HG02610 (cell line): ENCODE data around the gene OLFM2.

ENCODE experiments used
- ATAC-seq: cut with Tn5 transposase; IDR thresholded peaks from one replicate; pipeline ENCODE4 v1.9.1; 2021; ENCODE audit warnings: mild to moderate bottlenecking, moderate library complexity; ENCODE audit not compliant: unreplicated experiment

OLFM2 gene

DNA sequence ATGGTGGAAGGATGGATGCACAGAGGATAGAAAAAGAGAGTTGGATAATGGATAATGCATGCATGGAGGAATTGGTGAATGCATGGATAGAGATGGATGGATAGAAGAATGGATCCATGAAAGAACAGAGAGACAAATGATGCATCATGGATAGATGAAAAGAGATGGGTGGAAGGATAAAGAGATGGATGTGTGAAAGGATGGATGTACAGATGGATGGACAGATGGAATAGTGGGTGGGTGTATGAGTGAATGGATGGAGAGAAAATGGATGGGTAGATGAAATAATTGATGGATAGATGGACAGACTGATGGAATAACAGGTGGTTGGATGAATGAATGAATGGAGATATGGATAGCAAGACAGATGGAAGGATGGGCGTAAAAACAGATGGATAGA lies 25.7 kb downstream of the OLFM2 start:
- ATAC-seq, result no peak

DNA sequence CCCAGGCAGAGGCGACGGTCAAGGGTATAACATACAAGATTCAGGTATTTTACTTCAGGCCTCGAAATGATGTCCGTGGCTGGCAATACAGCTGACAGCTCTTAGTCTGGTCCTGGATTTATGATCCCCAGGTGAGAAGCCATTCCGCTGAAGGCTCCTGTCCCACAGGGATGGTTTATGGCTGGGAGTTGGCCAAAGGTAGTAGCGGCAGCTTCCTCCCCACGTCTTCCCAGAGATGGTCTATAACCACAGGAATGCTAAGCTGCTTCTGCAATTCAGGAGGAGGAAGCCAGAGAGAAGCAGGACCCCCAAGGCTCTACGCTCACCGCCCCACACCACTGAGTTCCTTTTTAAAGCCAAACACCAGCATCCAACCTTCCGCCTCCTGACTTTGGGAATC lies 27.1 kb downstream of the OLFM2 start:
- ATAC-seq, result no peak

DNA sequence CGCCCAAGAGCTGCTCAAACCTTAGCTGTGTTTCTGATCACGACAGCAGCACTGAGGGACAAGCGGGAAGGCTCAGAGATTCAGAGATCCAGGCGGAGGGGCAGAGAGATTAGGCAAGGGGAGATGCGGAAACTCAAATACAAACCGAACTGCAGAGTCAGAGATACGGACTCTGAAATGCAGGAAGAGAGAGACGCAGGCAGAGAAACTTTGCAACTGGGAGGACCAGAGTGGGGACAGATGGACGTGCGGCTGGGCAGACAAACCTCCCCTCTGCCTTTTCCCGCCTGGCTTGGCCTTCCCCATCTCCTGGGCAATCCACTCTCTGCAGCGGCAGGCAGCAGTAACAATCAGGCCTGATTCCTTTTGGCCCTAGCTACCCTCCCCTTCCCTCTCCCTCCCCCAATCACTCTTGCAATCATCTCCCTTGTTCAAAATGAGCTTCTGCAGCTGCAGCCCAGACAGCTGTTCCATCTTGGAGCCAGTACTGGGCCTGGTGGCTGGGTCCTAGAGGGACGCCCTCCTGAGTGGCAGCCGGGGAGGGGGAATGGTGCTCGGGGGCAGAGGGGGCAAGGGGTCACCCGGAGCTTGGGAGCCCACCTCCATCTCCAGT lies 29.7 kb downstream of the OLFM2 start:
- ATAC-seq, result no peak

DNA sequence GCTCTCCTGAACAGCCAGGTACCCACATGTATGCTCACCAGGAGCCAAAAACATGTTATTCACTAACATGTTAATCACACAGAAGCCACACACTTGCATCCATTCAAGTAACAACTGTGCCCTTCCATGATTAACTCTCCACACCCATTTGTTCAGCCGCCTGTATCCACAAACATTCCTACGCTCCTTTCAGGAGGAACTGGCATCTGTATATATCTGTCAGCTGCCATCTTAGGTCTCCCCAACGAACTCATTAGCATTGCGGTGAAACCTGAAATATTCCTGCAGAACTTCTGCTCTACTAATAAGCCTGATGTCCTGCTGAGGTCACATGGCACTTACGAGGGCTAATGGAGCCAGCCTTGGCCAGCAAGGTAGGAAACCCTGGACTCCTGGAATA lies 33.0 kb downstream of the OLFM2 start:
- no peak for ATAC-seq

DNA sequence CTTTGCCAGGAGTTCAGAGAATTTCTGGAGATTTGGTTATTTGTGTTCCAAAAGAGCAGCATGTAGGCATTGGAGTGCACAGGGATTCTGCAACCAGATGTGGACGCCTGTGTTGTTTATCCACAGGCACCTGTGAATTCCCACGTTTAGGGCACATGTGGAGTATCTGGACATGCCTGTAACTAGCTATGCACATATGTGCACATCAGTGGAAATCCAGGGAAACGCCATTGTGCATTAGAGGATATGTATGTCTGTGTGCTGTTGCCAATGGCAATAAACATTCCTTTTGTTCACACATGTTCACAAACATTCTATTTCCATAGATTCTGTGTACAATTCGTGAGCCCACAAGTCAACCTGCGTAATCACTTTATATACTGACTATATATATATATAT lies 34.7 kb downstream of the OLFM2 start:
- ATAC-seq, result no peak

DNA sequence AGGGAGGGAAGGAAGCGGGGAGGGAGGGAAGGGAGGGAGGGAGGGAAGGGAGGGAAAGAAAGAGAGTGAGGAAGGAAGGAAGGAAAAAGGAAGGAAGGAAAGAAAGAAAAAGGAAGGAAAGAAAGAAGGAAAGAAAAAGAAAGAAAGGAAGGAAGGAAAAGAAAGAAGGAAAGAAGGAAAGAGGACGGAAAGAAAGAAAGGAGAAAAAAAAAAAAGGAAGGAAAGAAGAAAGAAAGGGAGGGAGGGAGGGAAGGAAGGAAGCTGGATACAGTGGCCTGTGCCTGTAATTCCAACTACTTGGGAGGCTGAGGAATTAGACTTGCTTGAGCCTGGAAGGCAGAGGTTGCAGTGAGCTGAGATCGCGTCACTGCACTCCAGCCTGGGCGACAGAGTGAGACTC lies 35.3 kb downstream of the OLFM2 start:
- no peak for ATAC-seq

DNA sequence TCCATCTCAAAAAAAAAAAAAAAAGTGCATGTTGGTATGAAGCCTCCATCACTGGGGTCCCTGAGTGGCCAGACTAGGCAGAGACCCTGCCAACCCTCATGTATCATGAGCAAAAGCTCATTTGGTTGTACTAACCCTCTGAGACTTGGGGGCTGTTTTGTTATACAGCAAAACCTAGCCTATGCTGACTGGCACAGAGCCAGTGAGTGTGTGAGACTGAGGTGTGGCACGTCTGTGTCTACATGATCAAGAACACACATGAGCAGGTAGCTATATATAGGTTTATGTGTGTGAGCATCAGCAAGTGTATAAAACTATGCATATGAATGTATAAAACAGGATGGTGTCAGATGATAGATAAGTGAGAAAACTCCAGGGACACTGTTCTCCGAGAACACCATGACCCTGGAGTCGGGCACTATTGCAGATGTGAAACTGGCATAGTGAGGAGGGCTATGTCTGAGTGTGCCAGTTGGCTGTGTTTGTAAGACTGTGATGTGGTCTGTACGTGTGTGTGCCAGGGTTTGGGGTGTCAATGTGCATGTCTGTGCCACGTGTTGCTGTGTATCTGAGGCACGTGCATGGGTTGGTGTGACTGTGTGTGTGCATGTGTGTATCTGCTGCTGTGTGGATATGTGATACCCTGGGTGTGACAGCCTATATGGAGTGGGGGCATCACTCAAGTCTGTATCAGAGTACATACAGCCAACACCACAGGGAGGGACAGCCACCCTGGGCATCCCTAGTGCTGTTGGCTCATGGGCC lies 44.5 kb downstream of the OLFM2 start:
- no peak for ATAC-seq

DNA sequence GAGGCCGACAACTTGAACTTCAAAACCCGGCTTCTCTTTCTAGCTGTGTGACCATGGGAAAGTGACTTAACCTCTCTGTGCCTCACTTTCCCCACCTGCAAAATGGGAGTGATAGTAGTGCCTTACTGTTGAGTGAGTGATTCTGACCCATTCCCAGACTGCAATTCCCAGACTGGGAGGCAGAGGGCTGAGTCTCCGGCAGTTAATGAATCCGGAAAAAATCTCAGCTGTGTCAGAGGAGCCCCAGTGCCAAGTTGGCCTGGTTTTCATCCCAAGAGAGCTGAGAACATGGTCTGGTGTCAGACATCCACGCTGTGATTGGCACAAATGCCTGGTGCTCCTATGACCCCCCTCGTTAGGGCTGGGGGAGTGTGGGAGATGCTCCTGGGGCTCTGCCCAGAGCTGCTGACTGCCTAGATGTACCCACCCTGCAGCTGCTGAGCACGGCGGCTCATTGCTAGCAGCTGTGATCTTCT lies 51.2 kb downstream of the OLFM2 start:
- ATAC-seq, result no peak

DNA sequence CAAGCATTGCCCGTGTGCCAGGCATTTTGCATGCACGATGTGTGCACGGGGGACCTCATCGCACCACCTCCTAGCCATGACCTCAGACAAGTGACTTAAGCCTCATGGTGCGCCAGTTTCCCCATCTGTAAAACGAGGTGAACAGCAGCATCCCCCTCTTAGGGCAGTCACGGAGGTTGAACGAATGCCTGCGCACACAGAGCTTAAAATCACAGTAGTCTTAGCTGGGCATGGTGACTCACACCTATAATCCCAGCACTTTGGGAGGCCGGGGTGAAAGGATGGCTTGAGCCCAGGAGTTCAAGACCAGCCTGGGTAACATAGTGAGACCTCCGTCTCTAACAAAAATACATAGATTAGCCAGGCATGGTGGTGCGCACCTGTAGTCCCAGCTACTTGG lies 52.6 kb downstream of the OLFM2 start:
- no peak for ATAC-seq

DNA sequence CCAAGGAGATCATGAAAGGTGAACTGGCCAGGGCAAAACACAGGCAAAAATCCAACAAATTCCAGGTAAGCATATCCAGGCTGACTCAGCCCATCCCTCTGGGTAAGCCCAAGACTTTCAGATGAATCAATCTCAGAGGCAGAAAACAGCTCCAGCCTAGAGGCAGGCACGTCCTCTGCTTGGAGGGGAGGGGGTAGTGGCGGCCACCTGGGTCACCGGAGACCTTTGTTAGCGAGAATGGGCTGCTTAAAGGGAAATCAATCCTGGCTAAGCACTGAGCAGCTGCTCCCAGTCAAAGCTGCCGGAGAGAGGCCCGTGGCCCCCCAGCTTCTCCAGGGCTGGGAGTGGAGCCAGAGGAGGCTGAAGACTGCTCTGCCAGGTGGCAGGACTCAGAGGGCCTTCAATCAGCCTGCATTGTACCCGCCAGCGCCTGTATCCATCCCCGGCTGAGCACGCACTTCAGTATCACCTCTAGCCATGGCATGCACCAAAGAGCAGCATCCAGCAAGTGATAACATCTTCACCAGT lies 53.0 kb downstream of the OLFM2 start:
- ATAC-seq, result no peak

DNA sequence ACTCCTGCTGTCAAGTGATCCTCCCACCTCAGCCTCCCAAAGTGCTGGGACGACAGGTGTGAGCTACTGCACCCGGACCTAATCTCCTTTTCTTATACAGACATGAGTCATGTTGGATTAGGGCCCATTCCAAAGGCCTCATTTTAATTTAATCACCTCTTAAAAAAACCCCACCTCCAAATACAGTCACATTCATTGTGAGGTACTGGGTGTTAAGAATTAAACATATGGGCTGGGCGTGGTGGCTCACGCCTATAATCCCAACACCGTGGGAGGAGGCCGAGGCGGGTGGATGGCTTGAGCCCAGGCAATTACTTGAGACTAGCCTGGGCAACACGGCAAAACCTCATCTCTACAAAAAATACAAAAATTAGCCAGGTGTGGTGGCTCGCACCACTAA lies 54.6 kb downstream of the OLFM2 start:
- no peak for ATAC-seq

DNA sequence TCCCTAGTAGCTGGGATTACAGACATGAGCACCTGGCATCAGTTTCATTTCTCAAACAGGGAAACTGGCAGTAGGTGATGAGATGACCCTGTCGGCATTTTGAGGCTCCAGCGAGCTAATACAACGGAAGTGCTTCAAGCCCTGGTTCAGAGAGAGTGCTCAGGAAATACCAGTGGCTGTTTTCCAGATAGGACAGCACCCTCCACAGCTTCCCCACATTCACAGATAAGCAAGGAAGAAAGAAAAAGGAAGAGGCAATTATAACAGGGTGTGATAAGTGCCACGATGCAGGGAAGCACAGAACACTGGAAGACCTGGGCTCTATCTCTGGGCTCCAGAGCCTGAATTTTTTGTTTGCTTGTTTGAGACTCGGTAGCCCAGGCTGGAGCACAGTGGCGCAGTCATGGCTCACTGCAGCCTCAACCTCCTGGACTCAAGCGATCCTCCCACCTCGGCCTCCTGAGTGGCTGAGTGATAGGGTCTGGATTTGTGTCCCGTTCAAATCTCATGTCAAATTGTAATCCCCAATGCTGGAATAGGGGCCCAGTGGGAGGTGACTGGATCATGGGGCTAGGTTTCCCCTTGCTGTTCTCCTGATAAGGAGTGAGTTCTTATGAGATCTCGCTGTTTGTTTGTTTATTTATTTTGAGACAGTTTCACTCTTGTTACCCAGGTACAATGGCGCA lies 57.7 kb downstream of the OLFM2 start:
- no peak for ATAC-seq

DNA sequence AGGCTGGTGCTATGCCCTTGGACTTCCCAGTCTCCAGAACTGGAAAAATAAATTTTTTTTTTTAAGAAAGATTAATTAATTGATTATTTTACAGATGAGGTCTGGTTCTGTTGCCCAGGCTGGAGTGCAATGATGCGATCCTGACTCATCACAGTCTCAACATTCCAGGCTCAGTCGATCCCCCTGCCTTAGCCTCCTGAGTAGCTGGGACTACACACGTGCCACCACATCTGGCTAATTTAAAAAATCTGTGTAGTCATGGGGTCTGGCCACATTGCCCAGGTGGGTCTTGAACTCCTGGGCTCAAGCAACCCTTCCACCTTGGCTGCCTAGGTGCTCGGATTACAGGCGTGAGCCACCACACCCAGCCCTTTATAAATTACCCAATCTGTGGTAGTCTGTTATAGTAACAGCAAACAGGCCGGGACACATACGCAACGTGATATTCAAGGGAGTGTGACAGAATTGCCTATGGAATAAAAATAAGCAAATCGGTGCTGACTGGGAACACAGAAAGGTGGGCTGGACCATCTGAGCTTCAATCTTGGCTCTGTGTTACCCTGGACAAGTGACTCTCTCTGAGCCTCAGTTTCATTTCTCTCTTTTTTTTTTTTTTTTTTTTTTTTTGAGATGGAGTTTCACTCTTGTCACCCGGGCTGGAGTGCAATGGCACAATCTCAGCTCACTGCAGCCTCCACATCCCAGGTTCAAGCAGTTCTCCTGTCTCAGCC lies 58.4 kb downstream of the OLFM2 start:
- no peak for ATAC-seq

DNA sequence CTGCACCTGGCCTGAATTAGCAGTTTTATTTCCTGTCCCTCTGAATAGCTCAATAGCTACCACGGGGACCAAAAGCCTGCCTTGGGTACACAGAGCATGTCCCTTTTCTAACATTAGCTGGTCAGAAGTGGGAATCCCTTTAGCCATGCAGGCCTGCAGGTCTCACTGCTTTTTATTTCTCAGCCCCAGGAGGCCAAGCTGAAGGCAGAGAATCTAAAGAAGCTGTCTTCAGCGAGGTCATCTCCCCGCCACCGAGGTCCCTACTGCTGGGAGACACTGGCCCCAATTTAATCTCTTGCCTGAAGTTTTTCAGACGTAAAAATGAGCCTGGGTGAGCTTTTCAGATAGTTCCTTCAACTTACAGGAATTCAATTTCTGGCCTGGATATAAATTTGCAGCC lies 60.5 kb downstream of the OLFM2 start:
- ATAC-seq, result no peak

DNA sequence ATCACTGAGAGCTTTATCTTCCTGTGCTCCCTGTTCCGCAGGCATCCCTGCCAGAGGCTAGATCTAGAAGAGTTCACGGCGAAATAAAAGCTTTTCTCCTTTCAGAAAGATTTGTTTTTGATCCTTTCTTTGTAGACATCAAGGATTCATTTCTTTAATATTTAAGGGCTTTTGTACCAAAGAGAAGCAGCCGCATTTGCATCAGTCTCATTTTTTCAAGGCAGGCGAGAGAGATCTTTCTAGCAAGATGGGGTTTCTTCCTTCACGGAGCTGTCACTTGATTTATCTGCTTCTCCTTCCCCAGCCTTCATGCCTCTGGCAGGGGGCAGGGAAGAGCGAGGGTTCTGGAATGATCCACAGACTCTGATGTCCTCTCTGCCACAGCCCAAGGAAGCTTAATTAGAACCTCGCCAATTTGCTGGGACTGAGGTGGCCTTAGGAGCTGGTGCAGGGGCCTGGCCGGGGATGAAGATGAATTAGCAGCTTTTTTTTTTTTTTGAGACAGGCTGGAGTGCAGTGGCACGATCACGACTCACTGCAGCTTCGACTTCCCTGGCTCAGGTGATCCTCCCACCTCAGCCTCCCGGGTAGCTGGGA lies 61.2 kb downstream of the OLFM2 start:
- ATAC-seq, result no peak

DNA sequence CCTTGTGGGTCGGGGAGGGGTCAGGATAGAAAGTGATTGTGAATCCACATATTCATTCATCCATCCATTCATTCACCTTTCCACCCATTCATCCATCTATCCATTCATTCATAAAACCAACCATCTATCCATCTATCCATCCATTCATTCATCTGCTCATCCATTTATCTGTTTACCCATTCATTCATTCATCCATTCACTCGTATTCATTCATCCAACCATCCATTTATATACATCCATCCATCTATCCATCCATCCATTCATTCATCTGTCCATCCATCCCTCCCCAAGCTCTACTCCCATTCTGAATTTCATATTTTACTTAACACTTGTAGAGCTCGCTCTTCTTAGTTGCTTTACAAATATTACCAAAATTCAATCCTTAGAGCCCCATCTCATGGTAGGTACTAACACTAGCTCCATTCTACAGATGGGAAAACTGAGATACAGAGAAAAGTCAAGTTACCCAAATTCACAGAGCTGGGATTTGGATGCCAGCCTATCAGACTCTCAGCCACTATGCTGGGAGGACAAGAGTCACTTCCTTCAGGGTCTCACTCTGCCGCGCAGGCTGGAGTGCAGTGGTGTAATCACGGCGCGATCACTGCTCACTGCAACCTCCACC lies 63.6 kb downstream of the OLFM2 start:
- no peak for ATAC-seq

DNA sequence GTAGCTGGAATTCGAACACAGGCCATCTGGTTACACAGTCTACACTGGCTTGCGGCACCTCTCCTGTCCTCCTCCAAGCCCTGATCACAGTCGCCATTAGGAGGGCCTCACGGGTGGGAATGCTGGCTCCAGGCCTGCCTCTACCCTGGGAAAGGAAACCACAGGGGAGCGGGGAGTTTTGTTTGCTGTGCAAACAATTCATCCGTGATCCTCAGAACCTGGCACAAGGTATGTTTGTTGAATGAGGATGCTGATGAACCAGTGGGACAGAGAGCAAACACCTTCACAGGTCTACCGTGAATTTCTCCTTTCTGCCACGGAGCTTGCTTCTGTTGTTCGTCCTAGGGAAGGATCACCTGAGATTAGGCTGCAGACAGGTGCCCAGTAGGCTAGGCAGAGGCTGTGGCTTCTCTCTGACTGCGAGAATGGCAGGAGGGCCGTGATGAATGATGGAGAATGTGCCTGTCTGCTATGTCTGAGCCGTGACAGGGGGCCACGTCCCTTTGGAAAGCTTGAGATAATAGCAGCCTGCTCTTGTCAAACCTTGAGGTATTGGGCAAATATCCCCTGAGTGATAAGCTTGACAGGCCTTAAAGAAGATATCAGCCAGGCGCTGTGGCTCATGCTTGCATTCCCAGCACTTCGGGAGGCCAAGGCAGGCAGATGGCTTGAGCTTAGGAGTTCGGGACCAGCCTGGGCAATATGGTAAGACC lies 64.5 kb downstream of the OLFM2 start:
- ATAC-seq, result no peak

DNA sequence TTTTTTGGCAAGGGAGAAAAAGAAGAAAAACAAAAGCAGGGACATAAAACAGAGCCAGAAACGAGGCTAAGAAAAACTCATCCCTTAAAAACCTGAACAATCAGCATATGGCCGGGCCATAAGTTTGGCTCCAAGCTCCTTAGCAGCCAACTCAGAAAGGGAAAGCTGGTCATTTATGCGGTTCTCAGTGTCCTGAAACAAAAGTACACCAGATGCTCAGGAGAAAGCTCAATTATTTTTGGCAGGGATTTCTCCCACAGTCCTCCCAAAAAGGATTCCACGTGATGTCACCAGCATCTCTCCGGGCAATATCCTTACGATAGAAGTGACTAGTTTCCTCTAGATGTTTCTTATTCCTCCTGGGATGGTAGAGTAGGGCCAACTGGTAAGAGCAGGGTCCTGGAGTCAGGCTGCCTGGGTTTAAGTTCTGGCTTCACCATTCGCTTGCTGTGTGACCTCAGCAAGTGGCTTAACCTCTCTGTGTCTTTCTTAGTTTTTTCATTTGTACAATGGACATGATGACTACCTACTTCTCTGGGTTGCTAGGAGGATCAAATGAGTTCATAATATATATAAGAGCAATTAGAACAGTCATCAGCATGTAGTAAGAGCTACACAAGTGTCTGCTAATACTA lies 67.2 kb downstream of the OLFM2 start:
- no peak for ATAC-seq
